ENCODE data around the gene UBE3A.

UBE3A gene

DNA sequence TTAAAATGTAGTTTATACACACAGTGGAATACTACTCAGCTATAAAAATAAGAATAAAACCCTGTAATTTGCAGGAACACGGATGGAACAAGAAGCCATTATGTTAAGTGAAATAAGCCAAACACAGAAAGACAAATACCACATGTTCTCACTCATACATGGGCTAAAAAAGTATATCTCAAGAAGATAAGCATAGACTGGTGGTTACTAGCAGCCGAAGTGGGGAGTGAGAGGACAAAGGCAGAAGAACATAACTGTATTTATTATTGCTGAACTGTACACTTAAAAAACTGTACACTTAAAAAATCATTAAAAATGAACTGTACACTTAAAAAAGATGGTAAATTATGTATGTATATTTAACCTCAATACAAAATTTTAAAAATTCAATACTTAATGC is 11.0 kb downstream of the UBE3A start:
- in situ Hi-C loops (cut with HindIII; ENCODE audit: low pct_ligation_motif_present, low sequenced_read_pairs), result no loop called here
- TF ChIP-seq CTCF (IDR thresholded peaks at IDR 0.05; ENCODE audit: low read depth, low read length, missing control alignments), result no peak
- no peak overlapping the region for H3K27ac ChIP-seq
- no peaks in the 10 kb centered on the region for H3K36me3 ChIP-seq (replicated peaks)
- no peak overlapping the region for H3K4me3 ChIP-seq (ENCODE audit: low read depth, low read length)
- DNase-seq, result no peak
- no peaks in the 10 kb centered on the region for H3K27me3 ChIP-seq (replicated peaks)

DNA sequence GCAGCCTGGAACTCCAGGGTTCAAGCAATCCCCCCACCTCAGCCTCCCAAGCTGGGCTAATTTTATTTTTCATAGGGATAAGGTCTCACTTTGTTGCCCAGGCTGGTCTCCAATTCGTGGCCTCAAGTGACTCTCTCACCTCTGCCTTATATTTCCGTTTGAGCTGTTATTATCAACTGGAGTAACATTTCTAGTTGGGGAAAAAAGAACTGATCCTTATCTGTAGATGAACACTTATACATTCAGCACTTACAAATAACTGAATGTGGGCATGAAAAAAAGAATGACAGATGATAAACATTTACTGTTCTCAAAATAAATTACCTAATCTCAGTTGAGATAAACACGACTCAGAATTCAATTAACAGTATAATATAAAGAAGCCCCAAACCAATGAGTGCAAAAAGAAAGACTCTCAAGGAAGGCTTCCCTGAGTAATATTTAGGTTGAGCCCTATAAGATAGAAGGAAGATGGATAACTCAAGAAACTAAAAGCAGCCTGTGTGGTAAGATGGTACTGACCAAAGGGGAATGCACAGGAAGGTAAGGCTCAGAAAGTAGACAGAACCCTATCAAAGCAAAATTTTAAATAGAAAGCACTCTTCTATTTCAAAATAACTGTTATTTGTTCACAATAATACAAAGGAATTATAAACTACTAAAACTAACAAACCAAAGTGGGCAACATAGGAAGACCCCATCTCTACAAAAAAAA is 11.8 kb downstream of the UBE3A start:
- Histone ChIP-seq H3K27ac (no peak overlapping the region), H3K27me3 (replicated peaks) (no peaks in the 10 kb centered on the region), H3K36me3 (replicated peaks) (no peaks in the 10 kb centered on the region), H3K4me3 (ENCODE audit: low read depth, low read length) (no peak overlapping the region)
- no peak for DNase-seq
- in situ Hi-C loops (cut with HindIII; ENCODE audit: low pct_ligation_motif_present, low sequenced_read_pairs), result no loop called here
- no peak for TF ChIP-seq CTCF (IDR thresholded peaks at IDR 0.05; ENCODE audit: low read depth, low read length, missing control alignments)

- TF ChIP-seq CTCF (IDR thresholded peaks at IDR 0.05; ENCODE audit: low read depth, low read length, missing control alignments), result no peak
- Histone ChIP-seq H3K27me3 (replicated peaks) (no peaks in the 10 kb centered on the region), H3K27ac (no peak overlapping the region), H3K4me3 (ENCODE audit: low read depth, low read length) (no peak overlapping the region), H3K36me3 (replicated peaks) (no peaks in the 10 kb centered on the region)
- in situ Hi-C loops (cut with HindIII; ENCODE audit: low pct_ligation_motif_present, low sequenced_read_pairs), result no loop called here
- no peak for DNase-seq
These were observed 14.8 kb downstream of the UBE3A start for GRCh38 chr15:25424073-25424472.

DNA sequence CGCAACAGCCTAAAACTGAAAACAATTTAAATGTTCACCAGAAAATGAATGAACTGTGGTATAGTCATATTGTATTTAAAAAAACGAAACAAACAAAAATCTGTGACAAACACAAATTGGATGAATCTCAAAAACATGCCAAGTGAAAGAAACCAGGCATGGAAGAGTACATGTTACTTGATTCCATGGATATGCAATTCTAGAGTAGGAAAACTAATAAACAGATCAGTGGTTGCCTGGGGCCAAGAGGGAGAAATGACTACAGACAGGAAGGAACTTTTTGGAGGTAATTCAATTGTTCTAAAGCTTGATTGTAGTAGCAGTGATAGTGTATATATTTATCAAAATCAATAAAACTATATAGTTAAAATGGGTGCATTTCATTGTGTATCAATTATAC is 16.8 kb downstream of the UBE3A start:
- Histone ChIP-seq H3K27me3 (replicated peaks) (no peaks in the 10 kb centered on the region), H3K4me3 (ENCODE audit: low read depth, low read length) (no peak overlapping the region), H3K36me3 (replicated peaks) (no peaks in the 10 kb centered on the region), H3K27ac (no peak overlapping the region)
- no peak for TF ChIP-seq CTCF (IDR thresholded peaks at IDR 0.05; ENCODE audit: low read depth, low read length, missing control alignments)
- no peak for DNase-seq
- in situ Hi-C loops (cut with HindIII; ENCODE audit: low pct_ligation_motif_present, low sequenced_read_pairs), result no loop called here

- in situ Hi-C loops (cut with HindIII; ENCODE audit: low pct_ligation_motif_present, low sequenced_read_pairs), result no loop called here
- Histone ChIP-seq H3K27ac (no peak overlapping the region), H3K4me3 (ENCODE audit: low read depth, low read length) (no peak overlapping the region), H3K36me3 (replicated peaks) (no peaks in the 10 kb centered on the region), H3K27me3 (replicated peaks) (no peaks in the 10 kb centered on the region)
- no peak for DNase-seq
- no peak for TF ChIP-seq CTCF (IDR thresholded peaks at IDR 0.05; ENCODE audit: low read depth, low read length, missing control alignments)
These were observed 20.6 kb downstream of the UBE3A start for GRCh38 chr15:25418202-25418601.

DNA sequence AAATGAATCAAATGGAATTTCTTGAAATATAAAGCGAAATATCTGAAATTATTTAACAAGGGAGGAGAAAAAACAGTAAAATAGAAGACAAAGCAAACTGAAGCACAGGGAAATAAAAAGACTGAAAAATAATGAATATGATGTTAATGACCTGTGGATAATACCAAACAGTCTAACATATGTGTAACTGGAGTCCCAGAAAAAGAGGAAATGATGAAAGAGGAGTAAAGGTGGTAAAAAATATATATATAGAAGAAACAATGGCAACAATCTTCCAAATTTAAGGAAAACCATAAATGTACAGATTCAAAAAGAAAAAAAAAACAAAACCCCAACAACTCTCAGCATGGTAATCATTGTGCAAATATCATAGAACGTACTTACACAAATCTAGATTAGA is 21.2 kb downstream of the UBE3A start:
- no peak for DNase-seq
- no peak for TF ChIP-seq CTCF (IDR thresholded peaks at IDR 0.05; ENCODE audit: low read depth, low read length, missing control alignments)
- no peak overlapping the region for H3K27ac ChIP-seq
- H3K27me3 ChIP-seq (replicated peaks), result no peaks in the 10 kb centered on the region
- no peaks in the 10 kb centered on the region for H3K36me3 ChIP-seq (replicated peaks)
- in situ Hi-C loops (cut with HindIII; ENCODE audit: low pct_ligation_motif_present, low sequenced_read_pairs), result no loop called here
- H3K4me3 ChIP-seq (ENCODE audit: low read depth, low read length), result no peak overlapping the region
